WTC11 (cell line): ENCODE results near the gene KCNIP4. TPM values are rescaled to one million over a fixed set of nuclear protein-coding genes. Genes with fewer than 3 reads are reported as not detected.

ENCODE experiments used
- ATAC-seq: fragments of 200-7000 bp; cut with Tn5 transposase; 2 replicates; pipeline ENCODE4 v1.10.0; 2021; ENCODE audit warnings: mild to moderate bottlenecking, moderate library complexity
- CTCF ChIA-PET: fragments of 300-600 bp; sonication (Branson Sonifier 250); formaldehyde crosslinking; loops from one replicate; lab custom pipeline; 2021; ENCODE audit warnings: antibody characterized with exemption; lab: Charles Lee
- POLR2A ChIA-PET: fragments of 350-600 bp; sonication (Branson Sonifier 250); formaldehyde crosslinking; loops from one replicate; lab custom pipeline; 2021; ENCODE audit warnings: antibody characterized with exemption; lab: Charles Lee
- DNase-seq: peaks from one replicate; pipeline ENCODE4 v3.0.0; 2021; ENCODE audit warnings: low spot score
- H3K27ac Mint-ChIP-seq: 2 replicates; pipeline ENCODE4 v1.8.0; 2021; ENCODE audit warnings: mixed read lengths
- H3K27me3 Mint-ChIP-seq: 2 replicates; pipeline ENCODE4 v1.8.0; 2021; ENCODE audit warnings: low read depth, mild to moderate bottlenecking, moderate library complexity, mixed read lengths
- H3K36me3 Mint-ChIP-seq: 2 replicates; pipeline ENCODE4 v1.8.0; 2021; ENCODE audit warnings: mixed read lengths
- H3K4me1 Mint-ChIP-seq: 2 replicates; pipeline ENCODE4 v1.8.0; 2022; ENCODE audit warnings: mixed read lengths
- H3K4me3 Mint-ChIP-seq: 2 replicates; pipeline ENCODE4 v1.8.0; 2021; ENCODE audit warnings: mild to moderate bottlenecking, moderate library complexity, mixed read lengths
- H3K9me3 Mint-ChIP-seq: 2 replicates; pipeline ENCODE4 v1.8.0; 2021; ENCODE audit warnings: mixed read lengths
- ELF4 ChIP-seq: sonication (generic); formaldehyde crosslinking; IDR thresholded peaks from 2 replicates; pipeline ENCODE4 v1.8.1; 2022; ENCODE audit warnings: low read depth, mild to moderate bottlenecking, moderate library complexity, missing genetic modification reagents
- ESRRA ChIP-seq: sonication (generic); formaldehyde crosslinking; IDR thresholded peaks from 2 replicates; pipeline ENCODE4 v1.8.1; 2022; ENCODE audit warnings: mild to moderate bottlenecking, missing genetic modification reagents, borderline replicate concordance
- FOXK1 ChIP-seq: sonication (generic); formaldehyde crosslinking; IDR thresholded peaks from 2 replicates; pipeline ENCODE4 v1.8.0; 2022; ENCODE audit warnings: mild to moderate bottlenecking, moderate library complexity, missing genetic modification reagents
- JUN ChIP-seq: sonication (generic); formaldehyde crosslinking; IDR thresholded peaks from 2 replicates; pipeline ENCODE4 v1.8.0; 2023; ENCODE audit warnings: mild to moderate bottlenecking, missing genetic modification reagents
- NFATC4 ChIP-seq: fragments of 250-450 bp; sonication (Bioruptor Pico); IDR thresholded peaks from 2 replicates; pipeline ENCODE4 v1.9.0; 2021; ENCODE audit warnings: mild to moderate bottlenecking
- RELA ChIP-seq: sonication (generic); formaldehyde crosslinking; IDR thresholded peaks from 2 replicates; pipeline ENCODE4 v1.8.1; 2022; ENCODE audit warnings: missing genetic modification reagents, mild to moderate bottlenecking, borderline replicate concordance
- SP1 ChIP-seq: sonication (generic); formaldehyde crosslinking; conservative IDR thresholded peaks from 2 replicates; pipeline ENCODE4 v1.8.1; 2022; ENCODE audit warnings: missing genetic modification reagents
- TP53 ChIP-seq: sonication (generic); formaldehyde crosslinking; IDR thresholded peaks from 2 replicates; pipeline ENCODE4 v1.8.1; 2023; ENCODE audit warnings: mild to moderate bottlenecking, missing genetic modification reagents
- ZBTB21 ChIP-seq: sonication (generic); formaldehyde crosslinking; IDR thresholded peaks from 2 replicates; pipeline ENCODE4 v1.8.1; 2023; ENCODE audit warnings: mild to moderate bottlenecking, missing genetic modification reagents, borderline replicate concordance
- ZNF121 ChIP-seq: sonication (generic); formaldehyde crosslinking; IDR thresholded peaks from 2 replicates; pipeline ENCODE4 v1.8.0; 2023; ENCODE audit warnings: missing genetic modification reagents
- ZNF671 ChIP-seq: fragments of 250-450 bp; sonication (Bioruptor Pico); IDR thresholded peaks from 2 replicates; pipeline ENCODE4 v1.8.0; 2021; ENCODE audit warnings: mild to moderate bottlenecking
- total RNA-seq: library from RNA; stranded (reverse); gene quantifications from 3 replicates; pipeline ENCODE4 v1.2.3, GENCODE V29; 2021
- TF ChIP-seq, protein P1 (sequence below): sonication (generic); formaldehyde crosslinking; IDR thresholded peaks from 2 replicates; pipeline ENCODE4 v1.8.1; 2022; ENCODE audit warnings: low read depth, missing genetic modification reagents, borderline replicate concordance
- TF ChIP-seq, protein P2 (sequence below): sonication (generic); formaldehyde crosslinking; IDR thresholded peaks from 2 replicates; pipeline ENCODE4 v1.8.0; 2023; ENCODE audit warnings: missing genetic modification reagents
- TF ChIP-seq, protein P3 (sequence below): fragments of 250-450 bp; sonication (Bioruptor Pico); conservative IDR thresholded peaks from 2 replicates; pipeline ENCODE4 v1.9.0; 2021; ENCODE audit warnings: mild to moderate bottlenecking
- TF ChIP-seq, protein P4 (sequence below): fragments of 200-600 bp; IDR thresholded peaks from 2 replicates; pipeline ENCODE4 v1.8.0; 2022; ENCODE audit warnings: antibody characterized with exemption
- TF ChIP-seq, protein P5 (sequence below): sonication (generic); formaldehyde crosslinking; IDR thresholded peaks from 2 replicates; pipeline ENCODE4 v1.8.1; 2022; ENCODE audit warnings: low read depth, mild to moderate bottlenecking, moderate library complexity, missing genetic modification reagents, borderline replicate concordance
- TF ChIP-seq, protein P6 (sequence below): fragments of 250-450 bp; sonication (Bioruptor Pico); IDR thresholded peaks from 2 replicates; pipeline ENCODE4 v1.9.0; 2021; ENCODE audit warnings: mild to moderate bottlenecking
- TF ChIP-seq, protein P7 (sequence below): sonication (generic); formaldehyde crosslinking; IDR thresholded peaks from 2 replicates; pipeline ENCODE4 v1.8.0; 2023; ENCODE audit warnings: mild to moderate bottlenecking, missing genetic modification reagents

KCNIP4 gene
- total RNA-seq, 1 experiment from 2014 or later = not detected

DNA sequence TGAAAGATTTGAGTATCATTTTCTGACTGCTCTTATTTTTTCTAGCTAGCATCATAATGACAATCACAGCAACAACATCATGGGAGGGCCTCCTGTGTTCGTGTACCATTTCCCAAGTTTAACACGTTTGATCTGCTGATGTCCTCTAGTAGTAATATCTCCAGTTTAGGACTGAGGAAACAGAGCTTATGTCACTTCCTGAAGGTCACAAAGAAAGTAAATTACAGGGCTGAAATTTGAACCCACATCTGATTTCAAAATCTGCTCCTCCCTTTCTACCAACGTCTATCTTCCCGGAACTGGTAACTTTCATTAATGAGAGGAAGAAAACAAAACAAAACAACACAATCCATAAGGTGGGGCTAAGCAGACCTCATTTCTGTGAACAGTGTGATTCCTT lies 945.6 kb downstream of the KCNIP4 start (continued):
- TF ChIP-seq, protein P1, sequence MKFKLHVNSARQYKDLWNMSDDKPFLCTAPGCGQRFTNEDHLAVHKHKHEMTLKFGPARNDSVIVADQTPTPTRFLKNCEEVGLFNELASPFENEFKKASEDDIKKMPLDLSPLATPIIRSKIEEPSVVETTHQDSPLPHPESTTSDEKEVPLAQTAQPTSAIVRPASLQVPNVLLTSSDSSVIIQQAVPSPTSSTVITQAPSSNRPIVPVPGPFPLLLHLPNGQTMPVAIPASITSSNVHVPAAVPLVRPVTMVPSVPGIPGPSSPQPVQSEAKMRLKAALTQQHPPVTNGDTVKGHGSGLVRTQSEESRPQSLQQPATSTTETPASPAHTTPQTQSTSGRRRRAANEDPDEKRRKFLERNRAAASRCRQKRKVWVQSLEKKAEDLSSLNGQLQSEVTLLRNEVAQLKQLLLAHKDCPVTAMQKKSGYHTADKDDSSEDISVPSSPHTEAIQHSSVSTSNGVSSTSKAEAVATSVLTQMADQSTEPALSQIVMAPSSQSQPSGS (CRISPR knock-in tag) = no peak
- no peak for TF ChIP-seq NFATC4 (CRISPR knock-in tag)

DNA sequence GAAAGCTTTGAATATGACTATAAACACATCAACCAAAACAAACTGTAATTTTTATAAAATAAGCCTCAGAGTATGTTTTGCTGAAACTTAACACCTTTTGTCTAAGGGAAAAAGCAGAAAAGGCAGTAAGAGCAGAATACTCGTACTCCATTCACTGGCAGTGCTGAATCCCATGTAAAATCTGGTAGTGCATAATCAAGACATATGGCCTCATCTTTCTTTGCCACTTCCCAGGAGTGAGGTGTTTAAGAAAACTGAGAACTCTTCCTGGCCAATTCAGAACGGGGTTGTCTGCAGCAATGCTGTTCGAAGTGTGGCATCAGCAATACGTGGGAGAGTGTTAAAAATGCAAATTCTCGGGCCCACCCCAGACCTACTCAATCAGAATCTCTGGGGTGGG lies 946.3 kb downstream of the KCNIP4 start:
- ATAC-seq (no peak), DNase-seq (no peak)
- ChIA-PET POLR2A (no interaction called here), CTCF (no interaction called here)
- Mint-ChIP-seq H3K9me3 (peaks cover 4% of the 10 kb centered on the region; the same call in 1 of the 2 replicates), H3K27ac (no peak overlapping the region), H3K4me1 (peaks cover 20% of the 10 kb centered on the region), H3K27me3 (no peaks in the 10 kb centered on the region), H3K36me3 (no peaks in the 10 kb centered on the region)
- TF ChIP-seq, protein P2, sequence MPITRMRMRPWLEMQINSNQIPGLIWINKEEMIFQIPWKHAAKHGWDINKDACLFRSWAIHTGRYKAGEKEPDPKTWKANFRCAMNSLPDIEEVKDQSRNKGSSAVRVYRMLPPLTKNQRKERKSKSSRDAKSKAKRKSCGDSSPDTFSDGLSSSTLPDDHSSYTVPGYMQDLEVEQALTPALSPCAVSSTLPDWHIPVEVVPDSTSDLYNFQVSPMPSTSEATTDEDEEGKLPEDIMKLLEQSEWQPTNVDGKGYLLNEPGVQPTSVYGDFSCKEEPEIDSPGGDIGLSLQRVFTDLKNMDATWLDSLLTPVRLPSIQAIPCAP (CRISPR knock-in tag) = no peak
- no peak for TF ChIP-seq JUN (CRISPR knock-in tag)
- TF ChIP-seq, protein P3, sequence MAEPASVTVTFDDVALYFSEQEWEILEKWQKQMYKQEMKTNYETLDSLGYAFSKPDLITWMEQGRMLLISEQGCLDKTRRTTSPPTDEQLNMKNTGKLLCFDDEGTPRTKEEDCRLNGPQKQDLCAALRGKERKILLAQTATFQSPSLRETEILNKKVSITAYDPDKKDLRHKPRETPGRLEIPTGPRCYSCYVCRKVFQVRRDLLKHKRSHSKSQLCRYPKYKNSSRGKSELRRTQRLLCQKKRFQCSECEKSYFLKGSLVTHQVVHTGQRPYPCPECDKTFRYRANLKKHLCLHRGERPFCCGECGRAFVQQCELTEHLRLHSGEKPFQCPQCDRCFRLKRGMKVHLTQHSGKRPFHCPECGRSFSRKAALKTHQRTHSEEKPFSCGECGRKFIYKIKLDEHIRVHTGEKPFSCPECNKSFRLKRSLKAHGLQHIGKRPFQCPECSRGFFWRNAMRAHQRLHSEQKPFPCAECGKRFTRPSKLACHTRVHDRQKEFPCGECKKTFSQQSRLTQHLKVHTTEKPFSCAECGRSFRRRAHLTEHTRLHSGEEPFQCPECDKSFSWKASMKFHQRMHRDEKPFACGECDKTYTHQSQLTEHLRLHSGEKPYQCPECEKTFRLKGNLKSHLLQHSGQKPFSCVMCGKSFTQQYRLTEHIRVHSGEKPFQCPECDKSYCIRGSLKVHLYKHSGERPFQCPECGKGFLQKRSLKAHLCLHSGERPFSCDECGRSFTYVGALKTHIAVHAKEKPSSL (CRISPR knock-in tag) = no peak
- TF ChIP-seq, all 79 proteins: peak for 0
- no peak overlapping the region for H3K4me3 Mint-ChIP-seq

DNA sequence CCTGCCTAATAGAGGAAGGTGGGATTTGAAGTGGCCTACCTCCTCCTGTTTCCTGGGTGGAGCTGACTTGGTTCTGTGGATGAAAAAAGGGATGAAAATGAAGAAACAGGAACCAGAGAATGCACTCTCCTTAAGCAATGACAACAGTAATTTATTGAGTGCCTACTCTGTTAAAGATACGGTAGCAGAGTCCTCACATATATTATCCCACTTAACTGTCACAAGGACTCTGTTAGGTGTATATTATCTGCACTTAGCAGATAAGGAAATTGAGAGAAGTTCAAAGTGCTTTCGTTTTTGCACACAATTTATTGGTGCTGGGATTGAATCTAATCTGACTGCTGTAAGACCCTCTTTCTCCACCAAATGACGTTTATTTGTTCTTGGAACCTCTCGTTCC lies 947.1 kb downstream of the KCNIP4 start:
- H3K27ac Mint-ChIP-seq = no peak overlapping the region
- ATAC-seq (no peak), DNase-seq (no peak)
- CTCF ChIA-PET = no interaction called here
- no peaks in the 10 kb centered on the region for H3K27me3 Mint-ChIP-seq
- H3K4me3 Mint-ChIP-seq = no peak overlapping the region
- H3K36me3 Mint-ChIP-seq = no peaks in the 10 kb centered on the region
- peaks cover 20% of the 10 kb centered on the region for H3K4me1 Mint-ChIP-seq
- POLR2A ChIA-PET = no interaction called here
- peaks cover 3% of the 10 kb centered on the region; the same call in 1 of the 2 replicates for H3K9me3 Mint-ChIP-seq
- TF ChIP-seq, protein P1 (CRISPR knock-in tag) = no peak
- no peak for TF ChIP-seq SP1 (CRISPR knock-in tag)
- no peak for TF ChIP-seq ZNF121 (CRISPR knock-in tag)
- TF ChIP-seq, protein P4, sequence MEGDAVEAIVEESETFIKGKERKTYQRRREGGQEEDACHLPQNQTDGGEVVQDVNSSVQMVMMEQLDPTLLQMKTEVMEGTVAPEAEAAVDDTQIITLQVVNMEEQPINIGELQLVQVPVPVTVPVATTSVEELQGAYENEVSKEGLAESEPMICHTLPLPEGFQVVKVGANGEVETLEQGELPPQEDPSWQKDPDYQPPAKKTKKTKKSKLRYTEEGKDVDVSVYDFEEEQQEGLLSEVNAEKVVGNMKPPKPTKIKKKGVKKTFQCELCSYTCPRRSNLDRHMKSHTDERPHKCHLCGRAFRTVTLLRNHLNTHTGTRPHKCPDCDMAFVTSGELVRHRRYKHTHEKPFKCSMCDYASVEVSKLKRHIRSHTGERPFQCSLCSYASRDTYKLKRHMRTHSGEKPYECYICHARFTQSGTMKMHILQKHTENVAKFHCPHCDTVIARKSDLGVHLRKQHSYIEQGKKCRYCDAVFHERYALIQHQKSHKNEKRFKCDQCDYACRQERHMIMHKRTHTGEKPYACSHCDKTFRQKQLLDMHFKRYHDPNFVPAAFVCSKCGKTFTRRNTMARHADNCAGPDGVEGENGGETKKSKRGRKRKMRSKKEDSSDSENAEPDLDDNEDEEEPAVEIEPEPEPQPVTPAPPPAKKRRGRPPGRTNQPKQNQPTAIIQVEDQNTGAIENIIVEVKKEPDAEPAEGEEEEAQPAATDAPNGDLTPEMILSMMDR = no peak
- TF ChIP-seq FOXK1 (CRISPR knock-in tag) = no peak

DNA sequence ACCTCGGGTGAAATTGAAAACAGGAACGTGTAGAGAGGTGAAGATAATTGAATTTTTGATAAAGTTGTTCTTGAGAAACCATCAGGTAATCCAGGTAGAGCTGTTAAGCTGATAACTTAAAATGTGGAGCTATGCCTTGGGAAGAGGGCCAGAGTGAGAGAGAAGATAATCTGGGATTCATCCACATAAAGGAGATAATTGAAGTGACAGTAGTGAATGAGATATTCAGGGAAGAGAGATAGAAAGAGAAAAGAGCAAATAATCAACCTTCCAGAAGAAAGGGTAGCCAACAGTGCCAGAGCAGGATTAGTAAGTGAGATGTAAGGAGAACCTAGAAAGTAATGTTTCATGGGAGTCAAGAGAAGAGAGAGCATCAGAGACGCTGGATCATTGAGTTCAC lies 950.7 kb downstream of the KCNIP4 start:
- CTCF ChIA-PET = no interaction called here
- H3K4me3 Mint-ChIP-seq = no peak overlapping the region
- H3K27me3 Mint-ChIP-seq = no peaks in the 10 kb centered on the region
- POLR2A ChIA-PET = no interaction called here
- DNase-seq (no peak), ATAC-seq (no peak)
- H3K36me3 Mint-ChIP-seq = no peaks in the 10 kb centered on the region
- peaks cover 16% of the 10 kb centered on the region for H3K4me1 Mint-ChIP-seq
- no peak overlapping the region for H3K27ac Mint-ChIP-seq
- H3K9me3 Mint-ChIP-seq = peaks cover 12% of the 10 kb centered on the region
- no peak for TF ChIP-seq TP53
- TF ChIP-seq, protein P5, sequence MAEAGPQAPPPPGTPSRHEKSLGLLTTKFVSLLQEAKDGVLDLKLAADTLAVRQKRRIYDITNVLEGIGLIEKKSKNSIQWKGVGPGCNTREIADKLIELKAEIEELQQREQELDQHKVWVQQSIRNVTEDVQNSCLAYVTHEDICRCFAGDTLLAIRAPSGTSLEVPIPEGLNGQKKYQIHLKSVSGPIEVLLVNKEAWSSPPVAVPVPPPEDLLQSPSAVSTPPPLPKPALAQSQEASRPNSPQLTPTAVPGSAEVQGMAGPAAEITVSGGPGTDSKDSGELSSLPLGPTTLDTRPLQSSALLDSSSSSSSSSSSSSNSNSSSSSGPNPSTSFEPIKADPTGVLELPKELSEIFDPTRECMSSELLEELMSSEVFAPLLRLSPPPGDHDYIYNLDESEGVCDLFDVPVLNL (CRISPR knock-in tag) = no peak
- no peak for TF ChIP-seq RELA (CRISPR knock-in tag)
- no peak for TF ChIP-seq ZNF121 (CRISPR knock-in tag)
- no peak for TF ChIP-seq ZBTB21 (CRISPR knock-in tag)
- TF ChIP-seq ELF4 (CRISPR knock-in tag) = no peak
- no peak for TF ChIP-seq ESRRA (CRISPR knock-in tag)
- TF ChIP-seq, protein P6, sequence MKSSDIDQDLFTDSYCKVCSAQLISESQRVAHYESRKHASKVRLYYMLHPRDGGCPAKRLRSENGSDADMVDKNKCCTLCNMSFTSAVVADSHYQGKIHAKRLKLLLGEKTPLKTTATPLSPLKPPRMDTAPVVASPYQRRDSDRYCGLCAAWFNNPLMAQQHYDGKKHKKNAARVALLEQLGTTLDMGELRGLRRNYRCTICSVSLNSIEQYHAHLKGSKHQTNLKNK = no peak
- TF ChIP-seq, protein P7, sequence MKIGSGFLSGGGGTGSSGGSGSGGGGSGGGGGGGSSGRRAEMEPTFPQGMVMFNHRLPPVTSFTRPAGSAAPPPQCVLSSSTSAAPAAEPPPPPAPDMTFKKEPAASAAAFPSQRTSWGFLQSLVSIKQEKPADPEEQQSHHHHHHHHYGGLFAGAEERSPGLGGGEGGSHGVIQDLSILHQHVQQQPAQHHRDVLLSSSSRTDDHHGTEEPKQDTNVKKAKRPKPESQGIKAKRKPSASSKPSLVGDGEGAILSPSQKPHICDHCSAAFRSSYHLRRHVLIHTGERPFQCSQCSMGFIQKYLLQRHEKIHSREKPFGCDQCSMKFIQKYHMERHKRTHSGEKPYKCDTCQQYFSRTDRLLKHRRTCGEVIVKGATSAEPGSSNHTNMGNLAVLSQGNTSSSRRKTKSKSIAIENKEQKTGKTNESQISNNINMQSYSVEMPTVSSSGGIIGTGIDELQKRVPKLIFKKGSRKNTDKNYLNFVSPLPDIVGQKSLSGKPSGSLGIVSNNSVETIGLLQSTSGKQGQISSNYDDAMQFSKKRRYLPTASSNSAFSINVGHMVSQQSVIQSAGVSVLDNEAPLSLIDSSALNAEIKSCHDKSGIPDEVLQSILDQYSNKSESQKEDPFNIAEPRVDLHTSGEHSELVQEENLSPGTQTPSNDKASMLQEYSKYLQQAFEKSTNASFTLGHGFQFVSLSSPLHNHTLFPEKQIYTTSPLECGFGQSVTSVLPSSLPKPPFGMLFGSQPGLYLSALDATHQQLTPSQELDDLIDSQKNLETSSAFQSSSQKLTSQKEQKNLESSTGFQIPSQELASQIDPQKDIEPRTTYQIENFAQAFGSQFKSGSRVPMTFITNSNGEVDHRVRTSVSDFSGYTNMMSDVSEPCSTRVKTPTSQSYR (CRISPR knock-in tag) = no peak
- TF ChIP-seq ZNF671 (CRISPR knock-in tag) = no peak
